Right forelimb (tissue), 1 donor: ENCODE results near the gene PTPRR.

Experiments used
- DNase-seq: peaks from one replicate; pipeline ENCODE4 v3.0.0-alpha.2; 2018

Gene PTPRR

GRCh38 chr12:70908978-70909377 lies 11.6 kb downstream of the PTPRR start:
- DNase-seq: no peak

- no peak for DNase-seq
Measured at GRCh38 chr12:70907412-70907811, 13.1 kb downstream of the PTPRR start.

- DNase-seq: no peak
Measured at GRCh38 chr12:70895956-70896355, 24.6 kb downstream of the PTPRR start.

- no peak for DNase-seq
Measured at GRCh38 chr12:70892593-70892992, 27.9 kb downstream of the PTPRR start.

- no peak for DNase-seq
Measured at GRCh38 chr12:70890895-70891832, 29.4 kb downstream of the PTPRR start.

- DNase-seq: no peak
Measured at GRCh38 chr12:70885956-70886355, 34.6 kb downstream of the PTPRR start.

GRCh38 chr12:70883855-70884254 lies 36.7 kb downstream of the PTPRR start:
- DNase-seq: no peak

- no peak for DNase-seq
Measured at GRCh38 chr12:70880744-70881143, 39.8 kb downstream of the PTPRR start.

- DNase-seq: no peak
Measured at GRCh38 chr12:70876952-70877351, 43.6 kb downstream of the PTPRR start.

GRCh38 chr12:70875628-70876027 lies 44.9 kb downstream of the PTPRR start:
- DNase-seq: no peak

- no peak for DNase-seq
Measured at GRCh38 chr12:70854881-70855568, 65.5 kb downstream of the PTPRR start.

GRCh38 chr12:70854138-70854537 lies 66.4 kb downstream of the PTPRR start:
- no peak for DNase-seq

GRCh38 chr12:70853326-70853725 lies 67.2 kb downstream of the PTPRR start:
- no peak for DNase-seq

- DNase-seq: no peak
Measured at GRCh38 chr12:70852416-70853150, 68.0 kb downstream of the PTPRR start.

GRCh38 chr12:70849265-70849960 lies 71.1 kb downstream of the PTPRR start:
- DNase-seq: no peak

GRCh38 chr12:70847871-70848270 lies 72.7 kb downstream of the PTPRR start:
- no peak for DNase-seq

GRCh38 chr12:70845268-70845667 lies 75.3 kb downstream of the PTPRR start:
- no peak for DNase-seq

GRCh38 chr12:70843363-70843762 lies 77.2 kb downstream of the PTPRR start:
- no peak for DNase-seq

- DNase-seq: no peak
Measured at GRCh38 chr12:70842942-70843341, 77.6 kb downstream of the PTPRR start.

GRCh38 chr12:70842136-70842535 lies 78.4 kb downstream of the PTPRR start:
- DNase-seq: no peak

GRCh38 chr12:70840656-70841350 lies 79.7 kb downstream of the PTPRR start:
- no peak for DNase-seq

GRCh38 chr12:70839544-70839943 lies 81.0 kb downstream of the PTPRR start:
- DNase-seq: no peak
